Measurements from ENCODE around the gene CST6. TPM values are rescaled to one million over a fixed set of nuclear protein-coding genes. Genes with fewer than 3 reads are reported as not detected.
"Not testable (repeated sequence)": the region's sequence is repeated elsewhere in the genome, so short reads cannot be mapped to it uniquely, and the experiment has no call there.

The CST6 gene
- total RNA-seq, 2 donors from 2014 or later = not detected

GRCh38 chr11:66017321-66017720, 5.5 kb downstream of the CST6 start:
- H3K4me1 ChIP-seq = no peaks in the 10 kb centered on the region
- TF ChIP-seq CTCF (IDR thresholded peaks at IDR 0.05) = no peak
- no peak for DNase-seq
- H3K36me3 ChIP-seq = no peaks in the 10 kb centered on the region
- intact Hi-C loops (cut with DNase I) = no loop called here
- no peak overlapping the region for H3K9ac ChIP-seq (ENCODE audit: low read depth in 2 of 2, low read length in 2 of 2)
- H3K4me3 ChIP-seq = no peak overlapping the region
- no peak overlapping the region for H3K27ac ChIP-seq
- no peaks in the 10 kb centered on the region for H3K9me3 ChIP-seq
- peaks cover 7% of the 10 kb centered on the region for H3K27me3 ChIP-seq

GRCh38 chr11:66020212-66020611, 8.4 kb downstream of the CST6 start:
- Histone ChIP-seq H3K4me3 (no peak overlapping the region), H3K27ac (no peak overlapping the region), H3K9ac (ENCODE audit: low read depth in 2 of 2, low read length in 2 of 2) (no peak overlapping the region), H3K36me3 (no peaks in the 10 kb centered on the region), H3K4me1 (no peaks in the 10 kb centered on the region), H3K9me3 (no peaks in the 10 kb centered on the region), H3K27me3 (no peaks in the 10 kb centered on the region)
- intact Hi-C loops (cut with DNase I) = no loop called here
- no peak for DNase-seq
- no peak for TF ChIP-seq CTCF (IDR thresholded peaks at IDR 0.05)

GRCh38 chr11:66020618-66021357, 9.0 kb downstream of the CST6 start:
- Histone ChIP-seq H3K27ac (no peak overlapping the region), H3K4me3 (no peak overlapping the region), H3K36me3 (no peaks in the 10 kb centered on the region), H3K9me3 (no peaks in the 10 kb centered on the region), H3K27me3 (no peaks in the 10 kb centered on the region), H3K4me1 (no peaks in the 10 kb centered on the region), H3K9ac (ENCODE audit: low read depth in 2 of 2, low read length in 2 of 2) (no peak overlapping the region)
- TF ChIP-seq CTCF (IDR thresholded peaks at IDR 0.05) = no peak
- intact Hi-C loops (cut with DNase I) = no loop called here
- DNase-seq = no peak

- H3K4me3 ChIP-seq = no peak overlapping the region
- peak; percentile 96 for TF ChIP-seq CTCF (IDR thresholded peaks at IDR 0.05)
- H3K36me3 ChIP-seq = no peaks in the 10 kb centered on the region
- no peak overlapping the region for H3K27ac ChIP-seq
- peak overlapping the region in 1 of 2 donors; percentile 14 for H3K9ac ChIP-seq (ENCODE audit: low read depth in 2 of 2, low read length in 2 of 2)
- intact Hi-C loops (cut with DNase I) = no loop called here
- no peaks in the 10 kb centered on the region for H3K9me3 ChIP-seq
- peak; percentile 73 for DNase-seq
- no peaks in the 10 kb centered on the region for H3K4me1 ChIP-seq
- H3K27me3 ChIP-seq = no peaks in the 10 kb centered on the region
Measured at GRCh38 chr11:66022401-66023185, 10.8 kb downstream of the CST6 start.

- DNase-seq; H3K27ac ChIP-seq; H3K4me3 ChIP-seq; H3K27me3 ChIP-seq; H3K9me3 ChIP-seq; H3K36me3 ChIP-seq; intact Hi-C loops (cut with DNase I); H3K9ac ChIP-seq (ENCODE audit: low read depth in 2 of 2, low read length in 2 of 2); H3K4me1 ChIP-seq: not testable (repeated sequence)
Measured at GRCh38 chr11:66023186-66023440, 11.3 kb downstream of the CST6 start.

- intact Hi-C loops (cut with DNase I) = no loop called here
- H3K4me1 ChIP-seq = no peaks in the 10 kb centered on the region
- H3K9ac ChIP-seq (ENCODE audit: low read depth in 2 of 2, low read length in 2 of 2) = no peak within 1 kb of the TSS
- H3K4me3 ChIP-seq = no peak within 1 kb of the TSS
- H3K36me3 ChIP-seq = no peaks in the 10 kb centered on the region
- no peak within 1 kb of the TSS for H3K27ac ChIP-seq
- H3K27me3 ChIP-seq = no peaks in the 10 kb centered on the region
- no peak for DNase-seq
- TF ChIP-seq CTCF (IDR thresholded peaks at IDR 0.05) = no peak
- H3K9me3 ChIP-seq = no peaks in the 10 kb centered on the region
Measured at GRCh38 chr11:66026017-66026529, 14.3 kb downstream of the CST6 start, which contains the start of gene CATSPER1. TSS of gene CATSPER1 (minus strand) at chr11:66026479. CDS start at chr11:66026379, 100 bp downstream.
